Natural killer cell (primary cell): Measurements from ENCODE around the gene IL17RD. TPM values are rescaled to one million over a fixed set of nuclear protein-coding genes. Genes with fewer than 3 reads are reported as not detected.

ENCODE experiments used
- ATAC-seq, 3 donors: fragments of 150-1000 bp in 2 of 3; fragments of 200-7000 bp in 1 of 3; cut with Tn5 transposase; 1 replicate in 1 of 3; 2 replicates in 2 of 3; pipeline ENCODE4 v1.10.0; 2021; ENCODE audit warnings: mild to moderate bottlenecking in 2 of 3, moderate library complexity in 2 of 3
- DNase-seq, 2 donors: peaks; one replicate each; pipeline versions ENCODE4 v3.0.0 to v3.0.0-alpha.2; 2013 to 2021; ENCODE audit warnings: mixed read lengths in 1 of 2
- H3K27ac ChIP-seq: one replicate; pipeline ENCODE4 v1.5.1; 2013; ENCODE audit warnings: mild to moderate bottlenecking, low read length
- H3K27me3 ChIP-seq: one replicate; pipeline ENCODE4 v1.6.1; 2013; ENCODE audit warnings: low read length; ENCODE audit not compliant: control insufficient read depth, insufficient read depth
- H3K36me3 ChIP-seq: one replicate; pipeline ENCODE4 v1.6.1; 2013; ENCODE audit warnings: low read length; ENCODE audit not compliant: control insufficient read depth, insufficient read depth
- H3K4me1 ChIP-seq: one replicate; pipeline ENCODE4 v1.6.1; 2013; ENCODE audit warnings: low read length; ENCODE audit not compliant: control insufficient read depth, insufficient read depth
- H3K4me3 ChIP-seq: one replicate; pipeline ENCODE4 v1.5.1; 2013; ENCODE audit warnings: low read length
- H3K9me3 ChIP-seq: one replicate; pipeline ENCODE4 v1.6.1; 2013; ENCODE audit warnings: low read length; ENCODE audit not compliant: control insufficient read depth, insufficient read depth
- H3K27ac Mint-ChIP-seq, 2 donors: one replicate each; pipeline ENCODE4 v1.8.0; 2022; ENCODE audit warnings: mild to moderate bottlenecking in 2 of 2, mixed read lengths in 2 of 2, moderate library complexity in 1 of 2
- H3K27me3 Mint-ChIP-seq, 2 donors: one replicate each; pipeline ENCODE4 v1.8.0; 2022; ENCODE audit warnings: low read depth in 2 of 2, mixed read lengths in 2 of 2
- H3K36me3 Mint-ChIP-seq: one replicate; pipeline ENCODE4 v1.8.0; 2022; ENCODE audit warnings: mixed read lengths
- H3K4me1 Mint-ChIP-seq, 2 donors: one replicate each; pipeline ENCODE4 v1.8.0; 2022; ENCODE audit warnings: mixed read lengths in 2 of 2
- H3K4me3 Mint-ChIP-seq: one replicate; pipeline ENCODE4 v1.8.0; 2022; ENCODE audit warnings: mild to moderate bottlenecking, moderate library complexity, mixed read lengths
- H3K9me3 Mint-ChIP-seq, 2 donors: one replicate each; pipeline ENCODE4 v1.8.0; 2022; ENCODE audit warnings: mixed read lengths in 2 of 2
- CTCF ChIP-seq: fragments of 200-600 bp; IDR thresholded peaks from one replicate; pipeline ENCODE4 v1.8.0; 2022; ENCODE audit warnings: antibody characterized with exemption
- WGBS: methylation state at CpG from one replicate; pipeline ENCODE4 v1.1.7; 2013; ENCODE audit warnings: missing lambda C conversion rate; ENCODE audit not compliant: insufficient coverage; 5-methylcytosine and 5-hydroxymethylcytosine counted together
- intact Hi-C: fragments of 100-400 bp; cut with micrococcal nuclease; formaldehyde crosslinking; loops from one replicate; pipeline ENCODE4 v1.14.2; 2022
- total RNA-seq, 4 donors: library from RNA; stranded (reverse); fragments of 120-200 nt in 1 of 4; gene quantifications; one replicate each; pipeline versions ENCODE4 v1.2.3 to v1.2.4, GENCODE V29; 2013 to 2022

The IL17RD gene
- total RNA-seq, 3 donors from 2014 or later (not counting 1 experiment from before 2014, with no cell fraction given): 0.05 to 0.08 TPM; not detected in 1

DNA sequence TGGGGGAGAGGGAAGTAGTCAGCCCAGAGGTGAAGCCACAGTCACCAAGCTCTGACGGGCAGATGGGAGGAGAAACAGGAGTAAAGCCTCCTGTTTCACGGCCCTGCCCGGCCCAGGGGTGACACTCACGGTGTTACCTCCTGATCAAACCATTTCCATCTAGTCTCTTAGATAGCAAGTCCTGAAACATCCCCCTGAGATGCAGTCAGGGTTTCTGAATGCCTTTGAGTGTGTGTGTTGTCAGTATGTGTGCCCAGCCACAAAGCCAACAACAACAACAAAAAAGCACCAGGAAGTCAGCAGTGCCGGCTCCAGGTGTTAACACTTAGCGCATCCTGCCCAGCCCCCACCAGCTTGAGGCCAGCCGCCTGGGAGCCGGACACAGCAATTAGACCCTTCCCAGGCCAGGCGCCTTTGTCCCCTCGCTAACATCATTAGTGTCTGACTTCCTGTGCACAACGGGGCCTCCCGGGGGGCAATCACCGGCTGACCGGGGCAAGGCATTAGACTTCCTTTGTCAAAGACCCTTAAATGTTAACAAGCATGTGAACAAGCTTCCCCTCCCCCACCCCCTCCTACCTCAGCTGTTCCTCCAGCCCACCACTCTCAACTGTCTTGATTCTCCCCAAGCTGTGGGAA lies 34.5 kb downstream of the IL17RD start:
- peaks cover 0 to 3% of the 10 kb centered on the region in 2 donors for H3K27me3 Mint-ChIP-seq
- no peaks in the 10 kb centered on the region for H3K9me3 Mint-ChIP-seq
- no peak for TF ChIP-seq CTCF
- H3K36me3 Mint-ChIP-seq: no peaks in the 10 kb centered on the region
- 37% methylated on average over 14 of the region's 14 CpGs for WGBS
- peaks cover 9% of the 10 kb centered on the region in 2 donors for H3K4me1 Mint-ChIP-seq
- Histone ChIP-seq H3K9me3 (no peaks in the 10 kb centered on the region), H3K27me3 (no peaks in the 10 kb centered on the region), H3K36me3 (no peaks in the 10 kb centered on the region), H3K4me3 (no peak overlapping the region), H3K27ac (no peak overlapping the region), H3K4me1 (peaks cover 10% of the 10 kb centered on the region)
- DNase-seq: no peak
- ATAC-seq: peak; percentile 18 to 74 (median 33)
- peak overlapping the region; percentile 42 for H3K4me3 Mint-ChIP-seq
- peak overlapping the region; percentile 47 to 51 for H3K27ac Mint-ChIP-seq
- intact Hi-C loops: no loop called here

DNA sequence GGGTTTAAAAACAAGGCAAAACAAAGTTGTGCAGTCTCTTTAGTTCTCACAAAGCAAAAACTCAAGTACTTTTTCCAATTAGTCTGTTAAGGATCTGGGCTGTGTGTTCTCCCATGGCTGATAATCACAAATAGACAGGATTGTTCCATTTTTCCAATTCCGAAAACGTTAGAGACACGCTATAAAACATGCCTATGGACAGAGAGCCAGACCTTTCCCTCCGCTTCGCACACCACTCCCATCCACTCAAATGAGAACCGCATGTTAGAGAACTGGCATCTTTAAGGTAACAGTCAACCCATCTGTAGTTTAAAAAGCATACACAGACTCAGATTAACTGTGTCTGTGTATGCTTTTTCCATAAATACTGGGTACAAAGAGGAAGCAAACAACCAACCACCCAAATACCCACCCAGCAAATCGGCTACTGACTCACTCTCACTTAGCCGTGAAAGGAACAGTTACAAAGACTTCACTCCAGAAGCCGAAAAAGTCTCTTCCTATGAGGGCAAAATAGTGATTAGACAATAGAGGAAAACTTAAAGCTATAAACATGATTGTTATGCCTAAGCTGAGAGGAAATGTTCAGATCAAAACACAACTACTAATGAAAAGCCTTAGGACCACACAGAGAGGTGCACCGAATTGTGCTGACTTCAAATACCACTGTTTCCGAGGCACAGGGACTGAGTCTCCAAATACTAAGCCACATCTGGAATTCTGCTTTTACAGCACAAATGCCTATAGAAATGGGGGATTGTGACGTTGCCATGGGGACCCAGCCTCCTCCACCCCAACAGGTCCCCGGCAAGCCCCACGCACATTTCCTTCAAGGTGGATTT lies 36.1 kb downstream of the IL17RD start:
- peaks cover 0 to 3% of the 10 kb centered on the region in 2 donors for H3K27me3 Mint-ChIP-seq

DNA sequence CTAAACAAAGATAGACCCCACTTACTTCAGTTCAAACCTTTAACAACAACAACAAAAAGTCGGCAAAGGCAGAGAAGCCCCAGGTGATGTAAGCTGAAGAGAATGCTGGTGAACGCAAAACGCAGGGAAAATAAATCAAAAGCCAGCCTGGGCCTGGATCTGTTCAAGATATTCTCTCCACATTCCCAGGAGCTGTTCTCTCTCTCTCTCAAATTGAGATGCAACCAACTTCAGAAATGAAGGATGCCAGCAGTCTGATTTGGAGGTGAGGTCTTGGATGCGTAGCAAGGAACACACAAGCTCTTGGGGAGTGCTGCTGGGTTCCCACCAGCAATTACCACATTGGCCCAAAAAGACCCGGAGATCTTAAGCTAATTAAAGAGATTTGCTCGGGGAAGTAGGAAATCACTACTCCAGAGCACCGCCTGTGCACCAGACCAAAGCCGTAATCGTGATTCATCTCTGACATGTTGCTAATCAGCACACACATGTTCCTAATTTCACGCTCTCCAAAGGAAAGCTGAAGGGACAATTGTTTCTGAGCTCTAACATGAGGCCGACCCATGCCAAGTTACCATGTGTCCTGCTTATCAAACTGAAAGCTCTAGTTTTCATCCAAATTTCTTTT lies 37.1 kb downstream of the IL17RD start:
- H3K4me1 ChIP-seq: peaks cover 10% of the 10 kb centered on the region
- ATAC-seq (no peak), DNase-seq (no peak)
- H3K4me3 Mint-ChIP-seq: no peak overlapping the region
- WGBS: 75% methylated on average over 11 of the region's 11 CpGs
- H3K27me3 ChIP-seq: no peaks in the 10 kb centered on the region
- intact Hi-C loops: no loop called here
- no peaks in the 10 kb centered on the region for H3K9me3 Mint-ChIP-seq
- H3K9me3 ChIP-seq: no peaks in the 10 kb centered on the region
- H3K27me3 Mint-ChIP-seq: peaks cover 6 to 7% of the 10 kb centered on the region in 2 donors
- no peaks in the 10 kb centered on the region for H3K36me3 Mint-ChIP-seq
- TF ChIP-seq CTCF: no peak
- H3K27ac Mint-ChIP-seq: no peak overlapping the region
- H3K4me1 Mint-ChIP-seq: peaks cover 9% of the 10 kb centered on the region in 2 donors
- H3K4me3 ChIP-seq: no peak overlapping the region
- H3K36me3 ChIP-seq: no peaks in the 10 kb centered on the region
- H3K27ac ChIP-seq: no peak overlapping the region

More for the DNA sequence above, 36.1 kb downstream of the IL17RD start:
- H3K27ac ChIP-seq: no peak overlapping the region
- intact Hi-C loops: no loop called here
- no peak overlapping the region for H3K4me3 Mint-ChIP-seq
- no peak overlapping the region for H3K4me3 ChIP-seq
- no peak for TF ChIP-seq CTCF
- no peaks in the 10 kb centered on the region for H3K36me3 Mint-ChIP-seq
- WGBS: 93% methylated on average over 11 of the region's 14 CpGs
- H3K27me3 ChIP-seq: no peaks in the 10 kb centered on the region
- no peaks in the 10 kb centered on the region for H3K36me3 ChIP-seq
- no peak overlapping the region for H3K27ac Mint-ChIP-seq
- ATAC-seq (no peak), DNase-seq (no peak)
- H3K9me3 Mint-ChIP-seq: no peaks in the 10 kb centered on the region
- H3K4me1 Mint-ChIP-seq: peaks cover 9% of the 10 kb centered on the region in 2 donors
- no peaks in the 10 kb centered on the region for H3K9me3 ChIP-seq
- H3K4me1 ChIP-seq: peaks cover 10% of the 10 kb centered on the region
